ENCODE data around the gene FA2H. TPM values are rescaled to one million over a fixed set of nuclear protein-coding genes. Genes with fewer than 3 reads are reported as not detected.
"Not testable (repeated sequence)": the region's sequence is repeated elsewhere in the genome, so short reads cannot be mapped to it uniquely, and the experiment has no call there.

FA2H gene
- total RNA-seq, 1 donor from 2014 or later: not detected

- DNase-seq (ENCODE audit: low read depth, low spot score): no peak
- peaks cover 78% of the 10 kb centered on the region for H3K27me3 Mint-ChIP-seq (ENCODE audit: low read depth)
- no peaks in the 10 kb centered on the region for H3K9me3 Mint-ChIP-seq
- H3K4me3 Mint-ChIP-seq: no peak overlapping the region
- no peak for TF ChIP-seq CTCF (conservative IDR thresholded peaks at IDR 0.05)
- peaks cover 7% of the 10 kb centered on the region for H3K4me1 Mint-ChIP-seq
- H3K36me3 Mint-ChIP-seq (ENCODE audit: low read depth): no peaks in the 10 kb centered on the region
- no peak overlapping the region for H3K27ac Mint-ChIP-seq (ENCODE audit: unreplicated experiment)
Measured at GRCh38 chr16:74769586-74770190, 4.9 kb downstream of the FA2H start.

- Mint-ChIP-seq H3K4me1 (no peaks in the 10 kb centered on the region), H3K36me3 (ENCODE audit: low read depth) (no peaks in the 10 kb centered on the region), H3K27me3 (ENCODE audit: low read depth) (peaks cover 68% of the 10 kb centered on the region), H3K9me3 (no peaks in the 10 kb centered on the region), H3K4me3 (no peak overlapping the region), H3K27ac (ENCODE audit: unreplicated experiment) (no peak overlapping the region)
- no peak for DNase-seq (ENCODE audit: low read depth, low spot score)
- TF ChIP-seq CTCF (conservative IDR thresholded peaks at IDR 0.05): no peak
Measured at GRCh38 chr16:74768239-74768638, 6.4 kb downstream of the FA2H start.

GRCh38 chr16:74767749-74768148, 6.9 kb downstream of the FA2H start:
- TF ChIP-seq CTCF (conservative IDR thresholded peaks at IDR 0.05): no peak
- Mint-ChIP-seq H3K4me1 (no peaks in the 10 kb centered on the region), H3K4me3 (no peak overlapping the region), H3K27me3 (ENCODE audit: low read depth) (peaks cover 63% of the 10 kb centered on the region), H3K27ac (ENCODE audit: unreplicated experiment) (no peak overlapping the region), H3K36me3 (ENCODE audit: low read depth) (no peaks in the 10 kb centered on the region), H3K9me3 (no peaks in the 10 kb centered on the region)
- no peak for DNase-seq (ENCODE audit: low read depth, low spot score)

GRCh38 chr16:74766729-74767128, 7.9 kb downstream of the FA2H start:
- Mint-ChIP-seq H3K4me3 (no peak overlapping the region), H3K27ac (ENCODE audit: unreplicated experiment) (no peak overlapping the region), H3K36me3 (ENCODE audit: low read depth) (no peaks in the 10 kb centered on the region), H3K4me1 (no peaks in the 10 kb centered on the region), H3K27me3 (ENCODE audit: low read depth) (peaks cover 55% of the 10 kb centered on the region), H3K9me3 (no peaks in the 10 kb centered on the region)
- TF ChIP-seq CTCF (conservative IDR thresholded peaks at IDR 0.05): no peak
- DNase-seq (ENCODE audit: low read depth, low spot score): no peak

GRCh38 chr16:74764184-74764583, 10.4 kb downstream of the FA2H start:
- peaks cover 34% of the 10 kb centered on the region for H3K27me3 Mint-ChIP-seq (ENCODE audit: low read depth)
- H3K4me1 Mint-ChIP-seq; H3K27ac Mint-ChIP-seq (ENCODE audit: unreplicated experiment); H3K4me3 Mint-ChIP-seq; H3K36me3 Mint-ChIP-seq (ENCODE audit: low read depth); H3K9me3 Mint-ChIP-seq; DNase-seq (ENCODE audit: low read depth, low spot score): not testable (repeated sequence)

GRCh38 chr16:74761665-74762064, 13.0 kb downstream of the FA2H start:
- Mint-ChIP-seq H3K4me1 (no peaks in the 10 kb centered on the region), H3K4me3 (no peak overlapping the region), H3K27me3 (ENCODE audit: low read depth) (peaks cover 11% of the 10 kb centered on the region), H3K9me3 (no peaks in the 10 kb centered on the region), H3K27ac (ENCODE audit: unreplicated experiment) (no peak overlapping the region), H3K36me3 (ENCODE audit: low read depth) (no peaks in the 10 kb centered on the region)
- TF ChIP-seq CTCF (conservative IDR thresholded peaks at IDR 0.05): no peak
- no peak for DNase-seq (ENCODE audit: low read depth, low spot score)
